Caco-2 (cell line): Measurements from ENCODE around the gene PHLDA2. TPM values are rescaled to one million over a fixed set of nuclear protein-coding genes. Genes with fewer than 3 reads are reported as not detected.

Experiments
- BruUV-seq: library from RNA; stranded (reverse); fragments of 400-500 nt; replicated peaks from 2 replicates; lab custom pipeline; 2021; lab: Mats Ljungman, UMichigan
- CTCF ChIA-PET: fragments of 300-600 bp; sonication (Branson Sonifier 250); formaldehyde crosslinking; loops from one replicate; lab custom pipeline; 2022; ENCODE audit warnings: antibody characterized with exemption; lab: Charles Lee
- POLR2A ChIA-PET: fragments of 300-600 bp; sonication (Branson Sonifier 250); formaldehyde crosslinking; loops from one replicate; lab custom pipeline; 2022; ENCODE audit warnings: antibody characterized with exemption; lab: Charles Lee
- DNase-seq, 2 experiments: peaks; one replicate each; pipeline versions ENCODE4 v3.0.0 to v3.0.0-alpha.2; 2020 to 2022
- H3K27me3 ChIP-seq: replicated peaks from 2 replicates; pipeline ENCODE4 v1.6.0; 2011; ENCODE audit warnings: low read length; ENCODE audit not compliant: control insufficient read depth, insufficient read depth
- H3K36me3 ChIP-seq: 2 replicates; pipeline ENCODE4 v1.5.1; 2011; ENCODE audit warnings: low read length; ENCODE audit not compliant: control insufficient read depth, insufficient read depth
- H3K4me1 ChIP-seq: fragments of 250-450 bp; sonication (Bioruptor Pico); 2 replicates; pipeline ENCODE4 v1.5.1; 2020; ENCODE audit warnings: mild to moderate bottlenecking
- H3K4me3 ChIP-seq: 2 replicates; pipeline ENCODE4 v1.5.1; 2011; ENCODE audit warnings: low read depth, mild to moderate bottlenecking, control low read depth, low read length
- H3K9me3 ChIP-seq: fragments of 250-450 bp; sonication (Bioruptor Pico); 2 replicates; pipeline ENCODE4 v1.5.1; 2020; ENCODE audit warnings: mild to moderate bottlenecking, moderate library complexity
- H3K27ac Mint-ChIP-seq: one replicate; pipeline ENCODE4 v1.8.0; 2022; ENCODE audit warnings: mixed read lengths; ENCODE audit not compliant: unreplicated experiment
- H3K27me3 Mint-ChIP-seq: one replicate; pipeline ENCODE4 v1.8.0; 2022; ENCODE audit warnings: mixed read lengths; ENCODE audit not compliant: insufficient read depth, unreplicated experiment
- H3K36me3 Mint-ChIP-seq: one replicate; pipeline ENCODE4 v1.8.0; 2022; ENCODE audit warnings: mild to moderate bottlenecking, mixed read lengths; ENCODE audit not compliant: insufficient read depth, unreplicated experiment
- H3K4me1 Mint-ChIP-seq: one replicate; pipeline ENCODE4 v1.8.0; 2022; ENCODE audit warnings: low read depth, mixed read lengths; ENCODE audit not compliant: unreplicated experiment
- H3K4me3 Mint-ChIP-seq: one replicate; pipeline ENCODE4 v1.8.0; 2022; ENCODE audit warnings: mild to moderate bottlenecking, moderate library complexity, mixed read lengths; ENCODE audit not compliant: unreplicated experiment
- H3K9me3 Mint-ChIP-seq: one replicate; pipeline ENCODE4 v1.8.0; 2022; ENCODE audit warnings: mixed read lengths; ENCODE audit not compliant: unreplicated experiment
- intact Hi-C: fragments of 100-400 bp; cut with micrococcal nuclease; formaldehyde crosslinking; loops from one replicate; pipeline ENCODE4 v1.10.0; 2022; ENCODE audit not compliant: unreplicated experiment
- total RNA-seq: library from RNA; stranded (reverse); gene quantifications from 2 replicates; pipeline ENCODE4 v1.2.3, GENCODE V29; 2022
- TF ChIP-seq, protein P1 (sequence below), 2 experiments: fragments of 200-600 bp in 1 of 2; IDR thresholded peaks; 1 replicate in 1 of 2; 2 replicates in 1 of 2; pipeline versions ENCODE4 v1.5.1 to v1.8.0; 2011 to 2022; ENCODE audit warnings: antibody characterized with exemption in 1 of 2, control low read depth in 1 of 2, inconsistent platforms in 1 of 2, low read depth in 1 of 2, low read length in 1 of 2, mild to moderate bottlenecking in 1 of 2, moderate library complexity in 1 of 2; ENCODE audit not compliant: insufficient read depth in 1 of 2, severe bottlenecking in 1 of 2, unreplicated experiment in 1 of 2

The PHLDA2 gene
- total RNA-seq, 1 experiment from 2014 or later = 19.1 TPM

DNA sequence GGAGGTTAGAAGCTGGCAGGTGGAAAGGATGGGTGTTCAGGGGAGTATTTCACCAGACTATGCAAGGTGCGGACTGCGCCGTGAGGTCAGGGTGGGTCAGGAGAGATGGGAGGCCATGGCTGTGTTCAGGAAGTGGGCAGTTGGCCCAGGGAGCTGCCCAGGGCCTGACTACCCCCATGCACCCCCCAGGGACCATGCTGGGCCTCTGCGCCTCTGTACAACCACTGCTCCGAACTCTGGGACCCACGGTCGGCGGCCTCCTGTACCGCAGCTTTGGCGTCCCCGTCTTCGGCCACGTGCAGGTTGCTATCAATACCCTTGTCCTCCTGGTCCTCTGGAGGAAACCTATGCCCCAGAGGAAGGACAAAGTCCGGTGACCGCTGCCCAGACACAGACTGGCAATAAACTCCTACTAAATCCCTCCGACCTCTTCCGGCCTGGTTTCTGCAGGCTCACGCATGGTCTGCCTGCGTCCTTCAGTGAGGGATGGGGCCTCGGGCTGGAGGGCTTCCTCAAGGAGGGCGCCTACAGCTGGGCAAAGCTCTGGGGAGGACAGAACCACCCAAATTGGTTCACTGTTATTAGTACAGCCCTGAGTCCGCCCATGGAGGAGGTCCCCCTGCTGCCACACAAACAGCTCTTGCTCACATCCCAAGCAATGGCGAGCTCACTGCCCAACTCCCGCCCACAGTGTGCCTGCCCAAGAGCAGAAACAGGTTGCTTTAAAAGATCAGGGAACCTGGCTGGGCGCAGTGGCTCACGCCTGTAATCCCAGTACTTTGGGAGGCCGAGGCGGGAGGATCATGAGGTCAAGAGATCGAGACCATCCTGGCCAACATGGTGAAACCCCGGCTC, 4.2 kb downstream of the PHLDA2 start:
- no peaks in the 10 kb centered on the region for H3K9me3 ChIP-seq
- no TSS peak for BruUV-seq
- no peaks in the 10 kb centered on the region for H3K4me1 Mint-ChIP-seq
- peaks cover 12% of the 10 kb centered on the region for H3K4me1 ChIP-seq
- POLR2A ChIA-PET = no interaction called here
- H3K4me3 Mint-ChIP-seq = no peak overlapping the region
- no peak overlapping the region for H3K4me3 ChIP-seq
- TF ChIP-seq, protein P1, sequence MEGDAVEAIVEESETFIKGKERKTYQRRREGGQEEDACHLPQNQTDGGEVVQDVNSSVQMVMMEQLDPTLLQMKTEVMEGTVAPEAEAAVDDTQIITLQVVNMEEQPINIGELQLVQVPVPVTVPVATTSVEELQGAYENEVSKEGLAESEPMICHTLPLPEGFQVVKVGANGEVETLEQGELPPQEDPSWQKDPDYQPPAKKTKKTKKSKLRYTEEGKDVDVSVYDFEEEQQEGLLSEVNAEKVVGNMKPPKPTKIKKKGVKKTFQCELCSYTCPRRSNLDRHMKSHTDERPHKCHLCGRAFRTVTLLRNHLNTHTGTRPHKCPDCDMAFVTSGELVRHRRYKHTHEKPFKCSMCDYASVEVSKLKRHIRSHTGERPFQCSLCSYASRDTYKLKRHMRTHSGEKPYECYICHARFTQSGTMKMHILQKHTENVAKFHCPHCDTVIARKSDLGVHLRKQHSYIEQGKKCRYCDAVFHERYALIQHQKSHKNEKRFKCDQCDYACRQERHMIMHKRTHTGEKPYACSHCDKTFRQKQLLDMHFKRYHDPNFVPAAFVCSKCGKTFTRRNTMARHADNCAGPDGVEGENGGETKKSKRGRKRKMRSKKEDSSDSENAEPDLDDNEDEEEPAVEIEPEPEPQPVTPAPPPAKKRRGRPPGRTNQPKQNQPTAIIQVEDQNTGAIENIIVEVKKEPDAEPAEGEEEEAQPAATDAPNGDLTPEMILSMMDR (IDR thresholded peaks at IDR 0.05; ENCODE audit: insufficient read depth in 1 of 2, low read depth in 1 of 2, low read length in 1 of 2, severe bottlenecking in 1 of 2, unreplicated experiment in 1 of 2) = no peak
- H3K36me3 ChIP-seq = no peaks in the 10 kb centered on the region
- H3K9me3 Mint-ChIP-seq = no peaks in the 10 kb centered on the region
- H3K27me3 ChIP-seq = 0 out of 2 replicates have a peak, but pooled peaks cover 2% of the 10 kb centered on the region
- H3K27ac Mint-ChIP-seq = no peak overlapping the region
- H3K27me3 Mint-ChIP-seq = no peaks in the 10 kb centered on the region
- DNase-seq = no peak
- intact Hi-C loops = no loop called here
- CTCF ChIA-PET = interaction anchor here (0.6 to 0.7 kb wide), 3 partner anchors 23 to 1179 kb away, joined by 3 to 6 read pairs (median 5); a partner anchor contains a TSS
- H3K36me3 Mint-ChIP-seq = peaks cover 26% of the 10 kb centered on the region

DNA sequence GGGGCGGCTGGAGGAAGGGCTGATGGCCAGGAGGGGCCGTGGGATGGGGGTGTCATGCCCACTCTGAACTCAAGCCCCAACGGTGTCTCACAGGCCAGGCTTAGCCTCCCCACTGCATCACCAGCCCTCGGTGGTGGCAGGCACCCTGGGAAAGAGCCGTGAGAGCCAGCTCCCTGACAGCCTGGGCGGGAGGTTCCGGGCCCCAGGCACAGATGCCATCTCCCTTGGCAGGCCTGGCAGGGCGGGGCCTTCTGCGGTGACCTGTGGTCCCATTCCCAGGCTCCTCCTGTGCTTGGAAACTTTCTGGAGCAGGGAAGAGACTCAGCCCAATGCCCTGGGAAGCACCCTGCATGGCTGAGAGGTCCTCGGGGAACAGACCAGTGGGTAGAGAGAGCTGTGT, 4.8 kb downstream of the PHLDA2 start:
- Histone ChIP-seq H3K27me3 (0 out of 2 replicates have a peak, but pooled peaks cover 2% of the 10 kb centered on the region), H3K36me3 (no peaks in the 10 kb centered on the region), H3K9me3 (no peaks in the 10 kb centered on the region), H3K4me3 (no peak overlapping the region), H3K4me1 (peaks cover 7% of the 10 kb centered on the region; the same call in 1 of the 2 replicates)
- TF ChIP-seq, protein P1 (IDR thresholded peaks at IDR 0.05; ENCODE audit: insufficient read depth in 1 of 2, low read depth in 1 of 2, low read length in 1 of 2, severe bottlenecking in 1 of 2, unreplicated experiment in 1 of 2) = no peak
- H3K9me3 Mint-ChIP-seq = no peaks in the 10 kb centered on the region
- intact Hi-C loops = no loop called here
- DNase-seq = no peak
- peaks cover 22% of the 10 kb centered on the region for H3K36me3 Mint-ChIP-seq
- no peak overlapping the region for H3K4me3 Mint-ChIP-seq
- ChIA-PET CTCF (interaction anchor here (0.6 kb wide), 1 partner anchor 22 kb away, joined by 5 read pairs; a partner anchor contains a TSS), POLR2A (no interaction called here)
- no TSS peak for BruUV-seq
- no peak overlapping the region for H3K27ac Mint-ChIP-seq
- H3K27me3 Mint-ChIP-seq = no peaks in the 10 kb centered on the region
- H3K4me1 Mint-ChIP-seq = no peaks in the 10 kb centered on the region

DNA sequence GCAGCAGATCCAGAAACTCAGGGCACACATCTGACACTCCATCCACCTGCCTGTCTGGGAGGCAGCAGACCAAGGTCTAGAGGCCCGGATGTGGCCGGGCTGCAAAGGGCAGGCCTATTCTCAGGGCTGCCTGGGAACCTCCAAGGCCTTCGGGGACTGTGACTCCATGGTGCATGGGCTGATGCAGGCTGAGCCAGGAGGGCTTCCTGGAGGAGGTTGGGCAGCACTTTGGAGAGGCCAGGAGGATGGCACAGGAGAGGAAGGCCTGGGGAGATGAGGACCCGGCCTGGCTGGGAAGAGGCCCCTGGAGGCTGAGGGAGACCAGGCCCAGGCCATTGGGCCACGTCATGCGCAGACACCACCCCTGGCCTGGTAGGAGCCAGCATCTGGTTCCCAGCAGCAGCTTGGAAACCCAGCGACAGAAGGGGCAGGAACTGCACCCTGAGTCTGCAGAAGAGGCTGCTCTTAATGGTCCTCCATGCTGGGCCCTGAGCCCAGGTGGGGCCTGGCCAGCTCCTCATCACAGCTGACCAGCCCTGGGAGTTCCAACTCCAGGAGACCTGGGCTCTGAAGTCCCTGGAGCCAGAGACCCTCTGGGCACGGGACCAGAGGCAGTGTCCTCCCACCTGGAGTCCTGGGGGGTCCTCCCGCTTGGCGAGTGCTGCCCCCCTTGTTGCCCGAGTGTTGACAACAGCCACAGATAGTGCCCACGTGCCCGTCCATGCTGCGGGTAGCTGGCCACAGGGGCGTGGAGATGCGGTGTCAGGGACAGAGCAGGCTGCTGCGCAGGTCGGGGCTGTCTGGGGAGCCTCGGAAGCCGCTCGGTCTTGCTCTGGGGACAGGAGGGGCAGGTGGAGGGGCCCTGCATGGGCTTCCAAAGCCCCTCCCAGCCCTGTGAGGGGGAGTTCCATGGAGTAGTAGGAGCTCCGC, 5.5 kb downstream of the PHLDA2 start:
- H3K4me3 Mint-ChIP-seq = no peak overlapping the region
- H3K4me3 ChIP-seq = no peak overlapping the region
- CTCF ChIA-PET = interaction anchor here (0.6 kb wide), 1 partner anchor 22 kb away, joined by 5 read pairs; a partner anchor contains a TSS
- peaks cover 7% of the 10 kb centered on the region; the same call in 1 of the 2 replicates for H3K4me1 ChIP-seq
- no peak for DNase-seq
- H3K27me3 Mint-ChIP-seq = no peaks in the 10 kb centered on the region
- intact Hi-C loops = no loop called here
- POLR2A ChIA-PET = no interaction called here
- no peak overlapping the region for H3K27ac Mint-ChIP-seq
- H3K36me3 ChIP-seq = no peaks in the 10 kb centered on the region
- H3K9me3 Mint-ChIP-seq = no peaks in the 10 kb centered on the region
- peaks cover 23% of the 10 kb centered on the region for H3K36me3 Mint-ChIP-seq
- H3K9me3 ChIP-seq = no peaks in the 10 kb centered on the region
- no TSS peak for BruUV-seq
- H3K4me1 Mint-ChIP-seq = no peaks in the 10 kb centered on the region
- TF ChIP-seq, protein P1 (IDR thresholded peaks at IDR 0.05; ENCODE audit: insufficient read depth in 1 of 2, low read depth in 1 of 2, low read length in 1 of 2, severe bottlenecking in 1 of 2, unreplicated experiment in 1 of 2) = no peak
- H3K27me3 ChIP-seq = 0 out of 2 replicates have a peak, but pooled peaks cover 2% of the 10 kb centered on the region
